Adipocyte (in vitro differentiated cells): ENCODE measurements around the gene GBGT1.

Source experiments
- DNase-seq: peaks from one replicate; pipeline ENCODE4 v3.0.0-alpha.2; 2015; ENCODE audit warnings: low read depth
- H3K27me3 ChIP-seq: replicated peaks from 2 replicates; pipeline ENCODE4 v1.7.0; 2013; ENCODE audit warnings: mild to moderate bottlenecking, low read length, moderate library complexity; ENCODE audit not compliant: control insufficient read depth, insufficient read depth
- H3K36me3 ChIP-seq: 2 replicates; pipeline ENCODE4 v1.7.0; 2013; ENCODE audit warnings: low read length, mild to moderate bottlenecking, moderate library complexity; ENCODE audit not compliant: control insufficient read depth, insufficient read depth, severe bottlenecking
- H3K4me1 ChIP-seq: 2 replicates; pipeline ENCODE4 v1.7.0; 2013; ENCODE audit warnings: mild to moderate bottlenecking, low read length, moderate library complexity; ENCODE audit not compliant: control insufficient read depth, insufficient read depth
- H3K4me3 ChIP-seq: 2 replicates; pipeline ENCODE4 v1.7.0; 2013; ENCODE audit warnings: mild to moderate bottlenecking, low read length, moderate library complexity
- H3K9ac ChIP-seq: 2 replicates; pipeline ENCODE4 v1.7.0; 2013; ENCODE audit warnings: mild to moderate bottlenecking, low read length, moderate library complexity
- H3K9me3 ChIP-seq: 2 replicates; pipeline ENCODE4 v1.7.0; 2013; ENCODE audit warnings: mild to moderate bottlenecking, low read length, moderate library complexity; ENCODE audit not compliant: control insufficient read depth

Gene GBGT1

GRCh38 chr9:133147412-133148198 lies 16.1 kb downstream of the GBGT1 start:
- peak overlapping the region; percentile 85 for H3K4me3 ChIP-seq
- peaks cover 19% of the 10 kb centered on the region for H3K4me1 ChIP-seq
- H3K9me3 ChIP-seq: no peaks in the 10 kb centered on the region
- peak; percentile 81 for DNase-seq
- peak overlapping the region; percentile 87 for H3K9ac ChIP-seq
- H3K27me3 ChIP-seq: no peaks in the 10 kb centered on the region
- no peaks in the 10 kb centered on the region for H3K36me3 ChIP-seq

- peaks cover 19% of the 10 kb centered on the region for H3K4me1 ChIP-seq
- no peaks in the 10 kb centered on the region for H3K27me3 ChIP-seq
- H3K9ac ChIP-seq: no peak overlapping the region
- no peak for DNase-seq
- no peak overlapping the region for H3K4me3 ChIP-seq
- no peaks in the 10 kb centered on the region for H3K9me3 ChIP-seq
- no peaks in the 10 kb centered on the region for H3K36me3 ChIP-seq
These were observed 16.8 kb downstream of the GBGT1 start for GRCh38 chr9:133146746-133147411.

- H3K4me3 ChIP-seq: peak overlapping the region; percentile 70
These were observed 18.5 kb downstream of the GBGT1 start for GRCh38 chr9:133144904-133145851.

GRCh38 chr9:133144142-133144903 lies 19.4 kb downstream of the GBGT1 start:
- Histone ChIP-seq H3K27me3 (no peaks in the 10 kb centered on the region), H3K9me3 (no peaks in the 10 kb centered on the region), H3K9ac (peak overlapping the region; percentile 75), H3K4me3 (peak overlapping the region; percentile 70), H3K4me1 (peaks cover 15% of the 10 kb centered on the region), H3K36me3 (no peaks in the 10 kb centered on the region)
- peak; percentile 83 for DNase-seq

More at GRCh38 chr9:133144904-133145851, 18.5 kb downstream of the GBGT1 start:
- H3K9ac ChIP-seq: peak overlapping the region; percentile 75
- no peaks in the 10 kb centered on the region for H3K9me3 ChIP-seq
- DNase-seq: no peak
- H3K27me3 ChIP-seq: no peaks in the 10 kb centered on the region
- no peaks in the 10 kb centered on the region for H3K36me3 ChIP-seq
- H3K4me1 ChIP-seq: peaks cover 19% of the 10 kb centered on the region

- H3K27me3 ChIP-seq: no peaks in the 10 kb centered on the region
- no peaks in the 10 kb centered on the region for H3K36me3 ChIP-seq
- H3K4me3 ChIP-seq: peak overlapping the region; percentile 70
- DNase-seq: no peak
- no peaks in the 10 kb centered on the region for H3K9me3 ChIP-seq
- H3K9ac ChIP-seq: peak overlapping the region; percentile 75
- H3K4me1 ChIP-seq: peaks cover 15% of the 10 kb centered on the region
These were observed 20.0 kb downstream of the GBGT1 start for GRCh38 chr9:133143639-133144141.

- DNase-seq: no peak
- no peaks in the 10 kb centered on the region for H3K27me3 ChIP-seq
- no peak overlapping the region for H3K4me3 ChIP-seq
- H3K9me3 ChIP-seq: no peaks in the 10 kb centered on the region
- peaks cover 11% of the 10 kb centered on the region for H3K4me1 ChIP-seq
- no peaks in the 10 kb centered on the region for H3K36me3 ChIP-seq
- no peak overlapping the region for H3K9ac ChIP-seq
These were observed 20.8 kb downstream of the GBGT1 start for GRCh38 chr9:133142684-133143622.

- H3K27me3 ChIP-seq: no peaks in the 10 kb centered on the region
- no peak for DNase-seq
- H3K4me3 ChIP-seq: no peak overlapping the region
- no peak overlapping the region for H3K9ac ChIP-seq
- no peaks in the 10 kb centered on the region for H3K9me3 ChIP-seq
- H3K36me3 ChIP-seq: no peaks in the 10 kb centered on the region
- peaks cover 14% of the 10 kb centered on the region for H3K4me1 ChIP-seq
These were observed 21.7 kb downstream of the GBGT1 start for GRCh38 chr9:133141833-133142595.

- DNase-seq: no peak
- Histone ChIP-seq H3K4me1 (peaks cover 16% of the 10 kb centered on the region), H3K9ac (no peak overlapping the region), H3K27me3 (no peaks in the 10 kb centered on the region), H3K9me3 (no peaks in the 10 kb centered on the region), H3K4me3 (no peak overlapping the region), H3K36me3 (no peaks in the 10 kb centered on the region)
These were observed 23.1 kb downstream of the GBGT1 start for GRCh38 chr9:133140606-133141005.

GRCh38 chr9:133140174-133140505 lies 23.6 kb downstream of the GBGT1 start:
- Histone ChIP-seq H3K9me3 (no peaks in the 10 kb centered on the region), H3K36me3 (no peaks in the 10 kb centered on the region), H3K9ac (no peak overlapping the region), H3K27me3 (no peaks in the 10 kb centered on the region), H3K4me1 (peaks cover 20% of the 10 kb centered on the region), H3K4me3 (no peak overlapping the region)
- DNase-seq: no peak
